Measurements from ENCODE around the gene DNAJC15.

DNAJC15 gene

GRCh38 chr13:43143591-43143990 lies 120.2 kb downstream of the DNAJC15 start:
- no peaks in the 10 kb centered on the region for H4K20me1 ChIP-seq (ENCODE audit: insufficient read depth, low read length, poor library complexity, severe bottlenecking)

GRCh38 chr13:43145534-43146196 lies 122.3 kb downstream of the DNAJC15 start:
- Histone ChIP-seq H4K20me1 (ENCODE audit: insufficient read depth, low read length, poor library complexity, severe bottlenecking) (no peaks in the 10 kb centered on the region), H3K9ac (ENCODE audit: low read depth, low read length, poor library complexity, severe bottlenecking) (no peak overlapping the region), H3K27me3 (ENCODE audit: insufficient read depth, low read length, poor library complexity, severe bottlenecking) (no peaks in the 10 kb centered on the region), H3K79me2 (ENCODE audit: insufficient read depth, low read length) (no peaks in the 10 kb centered on the region), H3F3A (ENCODE audit: low read depth) (no peaks in the 10 kb centered on the region), H3K9me2 (replicated peaks; ENCODE audit: low read depth, low read length) (no peaks in the 10 kb centered on the region), H2AFZ (ENCODE audit: low read length) (no peak overlapping the region), H3K36me3 (ENCODE audit: insufficient read depth, low read length) (no peaks in the 10 kb centered on the region), H3K4me2 (ENCODE audit: low read depth, low read length, poor library complexity, severe bottlenecking) (no peak overlapping the region), H3K4me1 (ENCODE audit: insufficient read depth, low read length, poor library complexity, severe bottlenecking) (no peaks in the 10 kb centered on the region), H3K4me3 (ENCODE audit: low read length, poor library complexity, severe bottlenecking) (no peak overlapping the region), H3K9me3 (ENCODE audit: insufficient read depth, low read depth, low read length) (no peaks in the 10 kb centered on the region)
- TF ChIP-seq CTCF (conservative IDR thresholded peaks at IDR 0.05; ENCODE audit: low read length): no peak
- no peak for TF ChIP-seq EZH2phosphoT487 (IDR thresholded peaks at IDR 0.05; ENCODE audit: borderline replicate concordance)

More at GRCh38 chr13:43143591-43143990, 120.2 kb downstream of the DNAJC15 start:
- no peak overlapping the region for H2AFZ ChIP-seq (ENCODE audit: low read length)
- no peaks in the 10 kb centered on the region for H3K79me2 ChIP-seq (ENCODE audit: insufficient read depth, low read length)
- H3F3A ChIP-seq (ENCODE audit: low read depth): no peaks in the 10 kb centered on the region
- H3K9me2 ChIP-seq (replicated peaks; ENCODE audit: low read depth, low read length): no peaks in the 10 kb centered on the region
- no peak overlapping the region for H3K4me3 ChIP-seq (ENCODE audit: low read length, poor library complexity, severe bottlenecking)
- no peaks in the 10 kb centered on the region for H3K27me3 ChIP-seq (ENCODE audit: insufficient read depth, low read length, poor library complexity, severe bottlenecking)
- no peak overlapping the region for H3K4me2 ChIP-seq (ENCODE audit: low read depth, low read length, poor library complexity, severe bottlenecking)
- H3K36me3 ChIP-seq (ENCODE audit: insufficient read depth, low read length): no peaks in the 10 kb centered on the region
- no peak for TF ChIP-seq CTCF (conservative IDR thresholded peaks at IDR 0.05; ENCODE audit: low read length)
- no peak for TF ChIP-seq EZH2phosphoT487 (IDR thresholded peaks at IDR 0.05; ENCODE audit: borderline replicate concordance)
- H3K9me3 ChIP-seq (ENCODE audit: insufficient read depth, low read depth, low read length): no peaks in the 10 kb centered on the region
- no peaks in the 10 kb centered on the region for H3K4me1 ChIP-seq (ENCODE audit: insufficient read depth, low read length, poor library complexity, severe bottlenecking)
- no peak overlapping the region for H3K9ac ChIP-seq (ENCODE audit: low read depth, low read length, poor library complexity, severe bottlenecking)

GRCh38 chr13:43146400-43146799 lies 123.0 kb downstream of the DNAJC15 start:
- H4K20me1 ChIP-seq (ENCODE audit: insufficient read depth, low read length, poor library complexity, severe bottlenecking): no peaks in the 10 kb centered on the region
- H3K9me2 ChIP-seq (replicated peaks; ENCODE audit: low read depth, low read length): no peaks in the 10 kb centered on the region
- TF ChIP-seq EZH2phosphoT487 (IDR thresholded peaks at IDR 0.05; ENCODE audit: borderline replicate concordance) (no peak), CTCF (conservative IDR thresholded peaks at IDR 0.05; ENCODE audit: low read length) (no peak)
- no peak overlapping the region for H3K9ac ChIP-seq (ENCODE audit: low read depth, low read length, poor library complexity, severe bottlenecking)
- H3K4me3 ChIP-seq (ENCODE audit: low read length, poor library complexity, severe bottlenecking): no peak overlapping the region
- H3K4me1 ChIP-seq (ENCODE audit: insufficient read depth, low read length, poor library complexity, severe bottlenecking): no peaks in the 10 kb centered on the region
- no peaks in the 10 kb centered on the region for H3K36me3 ChIP-seq (ENCODE audit: insufficient read depth, low read length)
- H3K79me2 ChIP-seq (ENCODE audit: insufficient read depth, low read length): no peaks in the 10 kb centered on the region
- H3K9me3 ChIP-seq (ENCODE audit: insufficient read depth, low read depth, low read length): no peaks in the 10 kb centered on the region
- H2AFZ ChIP-seq (ENCODE audit: low read length): no peak overlapping the region
- H3K27me3 ChIP-seq (ENCODE audit: insufficient read depth, low read length, poor library complexity, severe bottlenecking): no peaks in the 10 kb centered on the region
- no peak overlapping the region for H3K4me2 ChIP-seq (ENCODE audit: low read depth, low read length, poor library complexity, severe bottlenecking)
- no peaks in the 10 kb centered on the region for H3F3A ChIP-seq (ENCODE audit: low read depth)

All from Loucy (cell line).